HepG2 (cell line): Measurements from ENCODE around the gene TAF12. TPM values are rescaled to one million over a fixed set of nuclear protein-coding genes. Genes with fewer than 3 reads are reported as not detected.

ENCODE experiments used
- E2F5 ChIP-seq: sonication (generic); formaldehyde crosslinking; conservative IDR thresholded peaks from 2 replicates; pipeline ENCODE4 v1.4.0; 2020; ENCODE audit warnings: missing genetic modification reagents
- ELF1 ChIP-seq: sonication (generic); formaldehyde crosslinking; IDR thresholded peaks from 2 replicates; pipeline ENCODE4 v1.4.0; 2020; ENCODE audit warnings: missing genetic modification reagents
- GFI1 ChIP-seq: sonication (generic); formaldehyde crosslinking; IDR thresholded peaks from 2 replicates; pipeline ENCODE4 v1.5.0; 2020; ENCODE audit warnings: missing genetic modification reagents, mild to moderate bottlenecking, borderline replicate concordance
- HCFC1 ChIP-seq: fragments of 150-350 bp; IDR thresholded peaks from 2 replicates; pipeline ENCODE4 v1.6.1; 2014; ENCODE audit warnings: low read depth, low read length
- IKZF5 ChIP-seq: IDR thresholded peaks from 2 replicates; pipeline ENCODE4 v1.6.1; 2018; ENCODE audit warnings: missing genetic modification reagents, mild to moderate bottlenecking, missing compliant biosample characterization
- POLR2AphosphoS5 ChIP-seq: IDR thresholded peaks from 2 replicates; pipeline ENCODE4 v1.6.1; 2012; ENCODE audit warnings: low read depth, low read length
- POLR2G ChIP-seq: fragments of 200-400 bp; formaldehyde crosslinking; IDR thresholded peaks from 2 replicates; pipeline ENCODE4 v1.6.1; 2018; ENCODE audit warnings: mild to moderate bottlenecking, low read depth, low read length, moderate library complexity
- TFDP1 ChIP-seq: IDR thresholded peaks from 2 replicates; pipeline ENCODE4 v1.6.1; 2016; ENCODE audit warnings: missing compliant biosample characterization, missing genetic modification reagents, borderline replicate concordance
- ZFP36L2 ChIP-seq: sonication (generic); formaldehyde crosslinking; IDR thresholded peaks from 2 replicates; pipeline ENCODE4 v1.4.0; 2020; ENCODE audit warnings: missing genetic modification reagents
- ZFP91 ChIP-seq: sonication (generic); formaldehyde crosslinking; IDR thresholded peaks from 2 replicates; pipeline ENCODE4 v1.9.0; 2022; ENCODE audit warnings: missing genetic modification reagents, mild to moderate bottlenecking, borderline replicate concordance
- ZNF142 ChIP-seq: sonication (generic); formaldehyde crosslinking; IDR thresholded peaks from 2 replicates; pipeline ENCODE4 v1.4.0; 2020; ENCODE audit warnings: missing genetic modification reagents
- ZNF574 ChIP-seq: sonication (generic); formaldehyde crosslinking; IDR thresholded peaks from 2 replicates; pipeline ENCODE4 v1.4.0; 2020; ENCODE audit warnings: missing genetic modification reagents
- ZNF605 ChIP-seq: sonication (generic); formaldehyde crosslinking; IDR thresholded peaks from 2 replicates; pipeline ENCODE4 v1.8.0; 2022; ENCODE audit warnings: mild to moderate bottlenecking, missing genetic modification reagents
- ZNF619 ChIP-seq: sonication (generic); formaldehyde crosslinking; IDR thresholded peaks from 2 replicates; pipeline ENCODE4 v1.4.0; 2020; ENCODE audit warnings: mild to moderate bottlenecking, missing genetic modification reagents
- polyA plus RNA-seq, 8 experiments: library from polyadenylated mRNA; depleted of rRNA in 3 of 8; stranded (reverse) in 7 of 8; unstranded in 1 of 8; fragments of >200 nt; fragmentation: Illumina TruSeq in 4 of 8; extraction: Trizol in 4 of 8; gene quantifications; 2 replicates each; pipeline versions ENCODE4 v1.2.1 to v1.2.3, GENCODE V29; 2011 to 2016; ENCODE audit warnings: low read depth in 4 of 8, missing spikeins in 1 of 8, mixed read lengths in 1 of 8; ENCODE audit not compliant: insufficient read depth in 1 of 8
- total RNA-seq, 5 experiments: library from RNA; depleted of rRNA; stranded (reverse); fragments of >200 nt; fragmentation: Illumina TruSeq; extraction: Trizol; gene quantifications; 2 replicates each; pipeline ENCODE4 v1.2.3, GENCODE V29; 2016; ENCODE audit warnings: low read depth in 1 of 5

TAF12 gene
- total and polyA plus RNA-seq, 2 of the 13 experiments (the other 11 are each of a cell fraction or from before 2014, with no cell fraction given): 16.3 to 17.1 TPM

GRCh38 chr1:28668191-28668955 is 25.5 kb upstream of the TAF12 start, which contains the start of gene GMEB1 (continued):
- peak; percentile 96 for TF ChIP-seq ZNF574 (CRISPR knock-in tag)
- peak; percentile 44; the same call in 1 of the 2 replicates for TF ChIP-seq POLR2G
- 0 out of 2 replicates have a peak, but pooled peaks have one; percentile 27 for TF ChIP-seq ZNF142 (CRISPR knock-in tag)
- peak; percentile 100 for TF ChIP-seq ZFP91 (CRISPR knock-in tag)
- peak; percentile 47; the same call in 1 of the 2 replicates for TF ChIP-seq POLR2AphosphoS5
- TF ChIP-seq ZNF619 (CRISPR knock-in tag): no peak
- TF ChIP-seq ZNF605: 0 out of 2 replicates have a peak, but pooled peaks have one; percentile 3
- no peak for TF ChIP-seq HCFC1
- no peak for TF ChIP-seq ZFP36L2 (CRISPR knock-in tag)
- peak; percentile 76 for TF ChIP-seq ELF1 (CRISPR knock-in tag)
- TF ChIP-seq TFDP1 (CRISPR knock-in tag): peak; percentile 36; the same call in 1 of the 2 replicates
- TF ChIP-seq E2F5 (CRISPR knock-in tag): no peak
- TF ChIP-seq GFI1 (CRISPR knock-in tag): 0 out of 2 replicates have a peak, but pooled peaks have one; percentile 19
- TF ChIP-seq IKZF5 (CRISPR knock-in tag): 0 out of 2 replicates have a peak, but pooled peaks have one; percentile 30
